Endothelial cell (in vitro differentiated cells): ENCODE measurements around the gene STX1B. TPM values are rescaled to one million over a fixed set of nuclear protein-coding genes. Genes with fewer than 3 reads are reported as not detected.
A peak's percentile ranks its signal among the peaks of the same experiment; 100 is the strongest.

Source experiments
- DNase-seq: peaks from one replicate; pipeline ENCODE4 v3.0.0; 2021; ENCODE audit warnings: low spot score
- H3K27ac Mint-ChIP-seq: one replicate; pipeline ENCODE4 v1.8.0; 2021; ENCODE audit warnings: mixed read lengths, inconsistent platforms; ENCODE audit not compliant: unreplicated experiment
- H3K27me3 Mint-ChIP-seq: one replicate; pipeline ENCODE4 v1.8.0; 2021; ENCODE audit warnings: mild to moderate bottlenecking, moderate library complexity, mixed read lengths, inconsistent platforms; ENCODE audit not compliant: unreplicated experiment
- H3K36me3 Mint-ChIP-seq: one replicate; pipeline ENCODE4 v1.8.0; 2021; ENCODE audit warnings: mild to moderate bottlenecking, low read depth, mixed read lengths, inconsistent platforms; ENCODE audit not compliant: unreplicated experiment
- H3K4me1 Mint-ChIP-seq: one replicate; pipeline ENCODE4 v1.8.0; 2021; ENCODE audit warnings: mild to moderate bottlenecking, mixed read lengths, inconsistent platforms; ENCODE audit not compliant: unreplicated experiment
- H3K4me3 Mint-ChIP-seq: one replicate; pipeline ENCODE4 v1.8.0; 2021; ENCODE audit warnings: mild to moderate bottlenecking, mixed read lengths, inconsistent platforms; ENCODE audit not compliant: unreplicated experiment
- H3K9me3 Mint-ChIP-seq: one replicate; pipeline ENCODE4 v1.8.0; 2021; ENCODE audit warnings: mixed read lengths, inconsistent platforms; ENCODE audit not compliant: unreplicated experiment
- CTCF ChIP-seq: fragments of 200-600 bp; sonication (generic); IDR thresholded peaks from one replicate; pipeline ENCODE4 v1.5.0; 2021; ENCODE audit warnings: antibody characterized with exemption; ENCODE audit not compliant: unreplicated experiment
- total RNA-seq: library from RNA; stranded (reverse); fragmentation: NEBNext Ultra II Directional; extraction: Animal tissue kit (Norgen Biotek cat#: 25700); gene quantifications from one replicate; pipeline ENCODE4 v1.2.1, GENCODE V29; 2021; ENCODE audit not compliant: unreplicated experiment

Gene STX1B
- total RNA-seq, 1 donor from 2014 or later = 5.5 TPM

DNA sequence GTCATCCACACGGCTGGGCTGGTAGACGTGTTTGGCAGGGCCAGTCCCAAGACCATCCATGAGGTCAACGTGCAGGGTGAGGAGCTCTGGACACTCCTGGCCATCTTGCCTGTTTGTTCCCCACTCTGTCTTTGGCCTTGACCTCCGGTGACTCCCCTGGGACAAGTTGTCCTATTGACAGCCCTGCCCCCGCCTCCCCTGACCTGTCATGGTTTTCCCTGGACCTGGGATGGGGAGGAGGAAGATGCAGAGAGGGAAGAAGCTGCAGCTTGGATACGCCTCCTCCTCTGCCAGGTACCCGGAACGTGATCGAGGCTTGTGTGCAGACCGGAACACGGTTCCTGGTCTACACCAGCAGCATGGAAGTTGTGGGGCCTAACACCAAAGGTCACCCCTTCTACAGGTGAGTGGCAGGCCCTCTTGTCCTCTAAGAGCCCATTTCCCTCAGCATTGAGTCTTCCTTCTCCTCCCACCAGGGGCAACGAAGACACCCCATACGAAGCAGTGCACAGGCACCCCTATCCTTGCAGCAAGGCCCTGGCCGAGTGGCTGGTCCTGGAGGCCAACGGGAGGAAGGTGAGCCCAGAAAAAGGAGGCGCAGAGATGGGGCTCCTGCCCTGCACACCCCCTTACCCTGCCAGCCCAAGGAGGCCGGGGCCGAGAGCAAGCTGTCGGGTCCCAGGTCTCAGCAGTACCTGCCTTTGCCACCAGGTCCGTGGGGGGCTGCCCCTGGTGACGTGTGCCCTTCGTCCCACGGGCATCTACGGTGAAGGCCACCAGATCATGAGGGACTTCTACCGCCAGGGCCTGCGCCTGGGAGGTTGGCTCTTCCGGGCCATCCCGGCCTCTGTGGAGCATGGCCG is 24.1 kb downstream of the STX1B start:
- H3K27me3 Mint-ChIP-seq = peaks cover 16% of the 10 kb centered on the region
- TF ChIP-seq CTCF = no peak
- H3K4me1 Mint-ChIP-seq = no peaks in the 10 kb centered on the region
- H3K36me3 Mint-ChIP-seq = peaks cover 9% of the 10 kb centered on the region
- H3K27ac Mint-ChIP-seq = no peak overlapping the region
- no peak for DNase-seq
- H3K4me3 Mint-ChIP-seq = no peak overlapping the region
- no peaks in the 10 kb centered on the region for H3K9me3 Mint-ChIP-seq

DNA sequence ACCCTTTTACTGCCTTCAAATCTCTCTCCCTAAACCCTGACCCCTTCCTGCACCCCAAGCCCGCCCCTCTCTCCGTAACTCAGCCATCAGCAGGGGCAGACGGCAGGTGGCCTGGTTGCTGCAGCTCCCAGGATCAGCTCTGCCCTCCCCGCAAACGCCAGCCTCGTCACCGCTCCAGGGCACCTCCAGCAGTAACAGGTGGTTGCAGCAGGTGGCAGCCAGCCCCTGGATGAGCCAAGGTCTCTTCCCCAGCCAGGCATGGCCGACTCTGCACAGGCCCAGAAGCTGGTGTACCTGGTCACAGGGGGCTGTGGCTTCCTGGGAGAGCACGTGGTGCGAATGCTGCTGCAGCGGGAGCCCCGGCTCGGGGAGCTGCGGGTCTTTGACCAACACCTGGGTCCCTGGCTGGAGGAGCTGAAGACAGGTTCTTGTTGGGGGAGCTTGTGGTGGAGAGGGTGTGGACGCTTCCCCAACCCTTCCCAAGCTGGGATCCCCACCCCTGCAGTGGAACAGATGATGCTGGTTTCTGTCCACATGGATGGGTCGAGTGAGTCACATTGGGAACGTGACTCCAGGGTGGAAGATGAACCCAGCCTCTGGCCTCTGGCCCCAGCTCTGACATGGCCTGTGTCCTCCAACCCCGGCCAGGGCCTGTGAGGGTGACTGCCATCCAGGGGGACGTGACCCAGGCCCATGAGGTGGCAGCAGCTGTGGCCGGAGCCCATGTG is 24.9 kb downstream of the STX1B start:
- H3K36me3 Mint-ChIP-seq = peaks cover 15% of the 10 kb centered on the region
- no peak overlapping the region for H3K4me3 Mint-ChIP-seq
- DNase-seq = no peak
- no peaks in the 10 kb centered on the region for H3K9me3 Mint-ChIP-seq
- H3K27me3 Mint-ChIP-seq = peaks cover 19% of the 10 kb centered on the region
- H3K4me1 Mint-ChIP-seq = no peaks in the 10 kb centered on the region
- no peak for TF ChIP-seq CTCF
- no peak overlapping the region for H3K27ac Mint-ChIP-seq

GRCh38 chr16:30984669-30985400 is 25.6 kb downstream of the STX1B start, which contains the start of gene HSD3B7:
TSS of gene HSD3B7 (plus strand) at chr16:30985207. CDS start at chr16:30985659, 452 bp downstream.
- peaks cover 23% of the 10 kb centered on the region for H3K27me3 Mint-ChIP-seq
- H3K4me1 Mint-ChIP-seq = no peaks in the 10 kb centered on the region
- peaks cover 15% of the 10 kb centered on the region for H3K36me3 Mint-ChIP-seq

DNA sequence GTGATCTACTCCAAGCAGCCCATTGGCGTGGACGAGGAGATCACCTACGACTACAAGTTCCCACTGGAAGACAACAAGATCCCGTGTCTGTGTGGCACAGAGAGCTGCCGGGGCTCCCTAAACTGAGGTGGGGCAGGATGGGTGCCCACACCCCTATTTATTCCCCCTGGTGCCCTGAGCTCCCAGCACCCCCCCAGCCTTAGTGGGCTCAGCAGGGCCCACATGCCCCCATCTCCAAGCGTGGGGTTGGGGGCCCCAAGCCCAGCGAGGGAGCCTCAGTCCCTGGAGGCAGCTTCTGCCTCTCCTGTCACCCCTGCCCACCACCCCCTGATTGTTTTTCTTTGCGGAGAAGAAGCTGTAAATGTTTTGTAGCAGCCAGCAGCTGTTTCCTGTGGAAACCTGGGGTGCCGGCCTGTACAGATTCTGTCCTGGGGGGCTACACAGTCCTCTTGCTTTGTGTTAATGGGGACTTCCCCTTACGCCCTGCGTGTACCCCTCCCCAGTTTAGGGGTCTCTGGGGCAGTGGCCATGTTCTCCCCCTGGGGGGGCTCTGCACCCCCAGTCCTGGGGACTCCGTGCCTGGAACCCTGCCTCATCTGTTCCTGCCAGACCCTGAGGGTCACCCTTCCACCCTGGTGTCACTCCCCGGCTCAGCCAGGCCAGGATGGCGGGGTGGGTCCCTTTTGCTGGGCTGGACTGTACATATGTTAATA is 26.4 kb downstream of the STX1B start:
- DNase-seq = no peak
- Mint-ChIP-seq H3K27me3 (peaks cover 23% of the 10 kb centered on the region), H3K27ac (no peak overlapping the region), H3K4me1 (no peaks in the 10 kb centered on the region), H3K4me3 (no peak overlapping the region), H3K9me3 (no peaks in the 10 kb centered on the region), H3K36me3 (peaks cover 15% of the 10 kb centered on the region)
- TF ChIP-seq CTCF = no peak

More at GRCh38 chr16:30984669-30985400, 25.6 kb downstream of the STX1B start, which contains the start of gene HSD3B7:
- H3K4me3 Mint-ChIP-seq = no peak within 1 kb of the TSS
- TF ChIP-seq CTCF = peak; percentile 98
- peak; percentile 97 for DNase-seq
- H3K27ac Mint-ChIP-seq = no peak within 1 kb of the TSS
- no peaks in the 10 kb centered on the region for H3K9me3 Mint-ChIP-seq
